ENCODE measurements around the gene DLGAP4. TPM values are rescaled to one million over a fixed set of nuclear protein-coding genes. Genes with fewer than 3 reads are reported as not detected.

Gene DLGAP4
- total and polyA plus RNA-seq, 2 of the 13 experiments (the other 11 are each of a cell fraction or from before 2014, with no cell fraction given): 15.2 to 26.7 TPM

DNA sequence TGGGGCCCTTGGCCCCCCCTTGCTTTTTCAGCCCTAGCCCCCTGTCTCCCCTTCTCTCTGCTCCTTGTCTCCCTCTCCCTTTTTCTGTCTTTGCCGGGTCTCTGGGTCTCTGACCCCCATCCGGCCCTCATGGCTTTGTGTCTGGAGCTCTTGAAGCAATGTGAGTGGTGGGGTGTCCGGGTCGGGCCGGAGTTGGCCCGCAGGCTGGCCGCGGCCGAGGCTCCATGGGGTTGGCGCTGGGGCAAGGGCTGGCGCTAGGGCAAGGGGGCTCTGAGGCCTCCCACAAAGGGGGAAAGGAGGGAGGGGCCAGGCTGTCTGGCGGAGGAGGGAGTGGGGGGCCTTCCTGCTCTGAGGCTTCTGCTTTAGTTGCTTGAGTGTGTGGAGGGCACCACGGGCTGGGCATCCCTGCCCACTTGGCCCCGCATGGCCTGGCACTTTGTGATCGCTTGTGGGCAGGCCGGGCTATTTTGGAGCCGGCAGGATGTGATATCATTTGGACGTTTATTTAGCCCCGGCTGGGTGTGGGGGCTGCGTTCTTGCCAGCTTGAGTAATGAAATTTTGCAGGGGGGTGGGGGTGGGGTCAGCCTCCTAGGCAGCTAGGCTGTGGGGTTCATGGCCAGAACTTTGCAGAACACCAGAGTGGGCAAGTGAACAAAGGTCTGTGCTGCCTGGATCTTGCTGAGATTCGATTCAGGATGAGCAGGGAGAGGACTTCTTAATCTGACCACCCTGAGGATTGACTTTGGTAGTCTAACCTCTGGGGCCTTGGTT, 156.5 kb downstream of the DLGAP4 start (continued):
- no peak for TF ChIP-seq ZBTB38 (CRISPR knock-in tag; IDR thresholded peaks at IDR 0.05)
- TF ChIP-seq ATF7 (IDR thresholded peaks at IDR 0.05): no peak
- peak; percentile 70; the same call in 1 of the 2 replicates for TF ChIP-seq ATF7 (CRISPR knock-in tag; IDR thresholded peaks at IDR 0.05)
- 0 out of 2 replicates have a peak, but pooled peaks have one; percentile 6 for TF ChIP-seq ZBTB20 (CRISPR knock-in tag; IDR thresholded peaks at IDR 0.05; ENCODE audit: borderline replicate concordance, low read depth)
- peak; percentile 22; the same call in 1 of the 2 replicates for TF ChIP-seq ZMAT3 (CRISPR knock-in tag; conservative IDR thresholded peaks at IDR 0.05)
- no peak for TF ChIP-seq CBX1 (IDR thresholded peaks at IDR 0.05; ENCODE audit: low read depth)
- TF ChIP-seq, protein P1, sequence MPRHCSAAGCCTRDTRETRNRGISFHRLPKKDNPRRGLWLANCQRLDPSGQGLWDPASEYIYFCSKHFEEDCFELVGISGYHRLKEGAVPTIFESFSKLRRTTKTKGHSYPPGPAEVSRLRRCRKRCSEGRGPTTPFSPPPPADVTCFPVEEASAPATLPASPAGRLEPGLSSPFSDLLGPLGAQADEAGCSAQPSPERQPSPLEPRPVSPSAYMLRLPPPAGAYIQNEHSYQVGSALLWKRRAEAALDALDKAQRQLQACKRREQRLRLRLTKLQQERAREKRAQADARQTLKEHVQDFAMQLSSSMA (CRISPR knock-in tag; IDR thresholded peaks at IDR 0.05): 0 out of 2 replicates have a peak, but pooled peaks have one; percentile 0
- 0 out of 2 replicates have a peak, but pooled peaks have one; percentile 65 for TF ChIP-seq ZNF501 (CRISPR knock-in tag; IDR thresholded peaks at IDR 0.05)
- TF ChIP-seq SIN3A (IDR thresholded peaks at IDR 0.05; ENCODE audit: borderline replicate concordance, low read depth, low read length): no peak; the same call in 1 of the 2 replicates
- no peak for TF ChIP-seq YEATS2 (CRISPR knock-in tag; IDR thresholded peaks at IDR 0.05; ENCODE audit: borderline replicate concordance)
- no peak for TF ChIP-seq ZNF660 (CRISPR knock-in tag; IDR thresholded peaks at IDR 0.05; ENCODE audit: borderline replicate concordance, low read depth)
- TF ChIP-seq, protein P2, sequence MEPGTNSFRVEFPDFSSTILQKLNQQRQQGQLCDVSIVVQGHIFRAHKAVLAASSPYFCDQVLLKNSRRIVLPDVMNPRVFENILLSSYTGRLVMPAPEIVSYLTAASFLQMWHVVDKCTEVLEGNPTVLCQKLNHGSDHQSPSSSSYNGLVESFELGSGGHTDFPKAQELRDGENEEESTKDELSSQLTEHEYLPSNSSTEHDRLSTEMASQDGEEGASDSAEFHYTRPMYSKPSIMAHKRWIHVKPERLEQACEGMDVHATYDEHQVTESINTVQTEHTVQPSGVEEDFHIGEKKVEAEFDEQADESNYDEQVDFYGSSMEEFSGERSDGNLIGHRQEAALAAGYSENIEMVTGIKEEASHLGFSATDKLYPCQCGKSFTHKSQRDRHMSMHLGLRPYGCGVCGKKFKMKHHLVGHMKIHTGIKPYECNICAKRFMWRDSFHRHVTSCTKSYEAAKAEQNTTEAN (CRISPR knock-in tag; conservative IDR thresholded peaks at IDR 0.05): no peak
- TF ChIP-seq ZNF382 (CRISPR knock-in tag; IDR thresholded peaks at IDR 0.05; ENCODE audit: borderline replicate concordance): no peak
- TF ChIP-seq ARNTL (CRISPR knock-in tag; IDR thresholded peaks at IDR 0.05): no peak
- no peak for TF ChIP-seq NFE2 (CRISPR knock-in tag; IDR thresholded peaks at IDR 0.05)
- TF ChIP-seq FLYWCH1 (CRISPR knock-in tag; IDR thresholded peaks at IDR 0.05): no peak
- no peak for TF ChIP-seq NFIC (IDR thresholded peaks at IDR 0.05; ENCODE audit: low read length)
- TF ChIP-seq, protein P3, sequence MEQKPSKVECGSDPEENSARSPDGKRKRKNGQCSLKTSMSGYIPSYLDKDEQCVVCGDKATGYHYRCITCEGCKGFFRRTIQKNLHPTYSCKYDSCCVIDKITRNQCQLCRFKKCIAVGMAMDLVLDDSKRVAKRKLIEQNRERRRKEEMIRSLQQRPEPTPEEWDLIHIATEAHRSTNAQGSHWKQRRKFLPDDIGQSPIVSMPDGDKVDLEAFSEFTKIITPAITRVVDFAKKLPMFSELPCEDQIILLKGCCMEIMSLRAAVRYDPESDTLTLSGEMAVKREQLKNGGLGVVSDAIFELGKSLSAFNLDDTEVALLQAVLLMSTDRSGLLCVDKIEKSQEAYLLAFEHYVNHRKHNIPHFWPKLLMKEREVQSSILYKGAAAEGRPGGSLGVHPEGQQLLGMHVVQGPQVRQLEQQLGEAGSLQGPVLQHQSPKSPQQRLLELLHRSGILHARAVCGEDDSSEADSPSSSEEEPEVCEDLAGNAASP (CRISPR knock-in tag; IDR thresholded peaks at IDR 0.05; ENCODE audit: borderline replicate concordance): no peak
- TF ChIP-seq JUND (CRISPR knock-in tag; IDR thresholded peaks at IDR 0.05): no peak
- no peak for TF ChIP-seq ZNF432 (CRISPR knock-in tag; IDR thresholded peaks at IDR 0.05; ENCODE audit: borderline replicate concordance)

Data from HepG2 (cell line).